Right renal cortex interstitium (tissue), 3 donors: Measurements from ENCODE around the gene PPM1M. TPM values are rescaled to one million over a fixed set of nuclear protein-coding genes. Genes with fewer than 3 reads are reported as not detected.
A peak's percentile ranks its signal among the peaks of the same experiment; 100 is the strongest.

Experiments
- DNase-seq, 3 donors: peaks; one replicate each; pipeline ENCODE4 v3.0.0-alpha.2; 2013; ENCODE audit warnings: low read depth in 3 of 3, low spot score in 2 of 3
- polyA plus RNA-seq, 3 donors: library from polyadenylated mRNA; unstranded; fragments of 120-200 nt; gene quantifications; one replicate each; pipeline ENCODE4 v1.2.1, GENCODE V29; 2013; ENCODE audit not compliant: insufficient read length in 3 of 3

The PPM1M gene, protein sequence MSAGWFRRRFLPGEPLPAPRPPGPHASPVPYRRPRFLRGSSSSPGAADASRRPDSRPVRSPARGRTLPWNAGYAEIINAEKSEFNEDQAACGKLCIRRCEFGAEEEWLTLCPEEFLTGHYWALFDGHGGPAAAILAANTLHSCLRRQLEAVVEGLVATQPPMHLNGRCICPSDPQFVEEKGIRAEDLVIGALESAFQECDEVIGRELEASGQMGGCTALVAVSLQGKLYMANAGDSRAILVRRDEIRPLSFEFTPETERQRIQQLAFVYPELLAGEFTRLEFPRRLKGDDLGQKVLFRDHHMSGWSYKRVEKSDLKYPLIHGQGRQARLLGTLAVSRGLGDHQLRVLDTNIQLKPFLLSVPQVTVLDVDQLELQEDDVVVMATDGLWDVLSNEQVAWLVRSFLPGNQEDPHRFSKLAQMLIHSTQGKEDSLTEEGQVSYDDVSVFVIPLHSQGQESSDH
- polyA plus RNA-seq: 10 to 100 TPM; 18.5 to 20.1 (median 18.7) TPM

GRCh38 chr3:52245322-52246263 lies at the start of gene PPM1M:
PPM1M (plus strand) TSS chr3:52245759; CDS start chr3:52245825, 66 bp downstream.
- no peak for DNase-seq

DNA sequence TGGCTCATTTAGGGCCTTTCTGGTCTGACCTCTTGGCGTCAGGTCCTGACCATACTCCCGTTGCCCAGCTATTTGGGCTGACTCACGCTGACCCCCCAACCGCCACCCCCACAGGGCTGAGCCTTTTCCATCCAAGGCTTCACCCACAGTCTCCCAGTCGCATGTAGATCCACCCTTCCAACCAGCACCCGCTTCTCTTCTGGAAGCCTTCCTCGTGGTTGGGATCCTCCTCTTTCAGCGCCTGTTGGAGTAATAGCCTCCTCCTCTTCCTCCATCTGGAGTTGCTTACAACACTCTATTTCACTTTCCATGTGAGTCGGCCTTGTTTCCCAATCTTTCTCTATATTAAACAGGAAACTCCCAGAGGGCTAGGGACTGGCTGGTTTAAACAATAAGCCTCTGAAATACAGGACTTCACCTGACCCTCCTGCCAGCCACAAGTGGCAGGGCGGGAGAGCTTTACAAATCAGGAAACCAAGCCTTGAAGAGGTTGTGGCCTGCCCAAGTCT lies 49.7 kb upstream of the PPM1M start:
- DNase-seq: no peak

DNA sequence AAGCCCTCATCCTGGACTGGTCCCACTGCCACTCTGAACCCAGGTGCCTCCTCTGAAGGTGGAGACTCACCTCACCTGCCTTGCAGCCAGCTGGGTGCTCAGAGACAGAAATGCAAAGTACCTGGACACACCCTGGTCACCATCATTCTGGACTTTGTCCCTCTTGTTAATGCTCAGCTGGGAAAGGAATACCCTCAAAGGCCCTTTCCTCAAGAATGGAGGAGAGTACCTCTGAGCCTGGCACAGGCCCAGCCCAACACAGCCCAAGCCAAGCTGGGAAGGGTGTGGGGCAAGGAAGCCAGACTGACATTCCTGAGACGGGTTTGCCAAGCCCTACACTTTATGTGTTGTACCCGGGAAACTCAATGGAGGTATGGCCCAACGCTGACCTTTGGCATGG lies 48.6 kb upstream of the PPM1M start:
- DNase-seq: no peak

DNA sequence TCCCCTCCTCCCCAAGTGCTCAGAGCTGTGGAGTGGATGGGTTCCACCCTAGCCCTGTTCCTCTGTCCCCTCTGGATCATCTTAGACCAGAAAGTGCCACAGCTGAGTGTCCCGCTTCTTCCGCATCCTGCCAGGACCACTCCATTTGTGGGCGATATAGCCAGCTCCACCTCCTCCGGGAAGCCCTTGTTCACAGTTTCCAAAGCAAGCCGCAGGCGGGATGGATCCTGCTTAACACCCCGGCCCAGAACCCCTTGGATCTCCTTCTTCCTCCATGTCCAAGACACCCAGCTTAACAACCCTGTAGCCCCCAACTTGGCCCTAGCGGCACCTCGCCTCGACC lies 48.1 kb upstream of the PPM1M start:
- DNase-seq: no peak

GRCh38 chr3:52197842-52198625 lies 47.5 kb upstream of the PPM1M start, which contains the start of gene ALAS1:
ALAS1 (plus strand) TSS chr3:52198160; CDS start chr3:52199242, 1,082 bp downstream.
- peak; percentile 77 to 85 (median 84) for DNase-seq

- no peak for DNase-seq
Measured at GRCh38 chr3:52198643-52199608, 46.6 kb upstream of the PPM1M start.

GRCh38 chr3:52200981-52201679 lies 44.4 kb upstream of the PPM1M start:
- DNase-seq: no peak

- DNase-seq: no peak
Measured at GRCh38 chr3:52202384-52203077, 43.0 kb upstream of the PPM1M start.

DNA sequence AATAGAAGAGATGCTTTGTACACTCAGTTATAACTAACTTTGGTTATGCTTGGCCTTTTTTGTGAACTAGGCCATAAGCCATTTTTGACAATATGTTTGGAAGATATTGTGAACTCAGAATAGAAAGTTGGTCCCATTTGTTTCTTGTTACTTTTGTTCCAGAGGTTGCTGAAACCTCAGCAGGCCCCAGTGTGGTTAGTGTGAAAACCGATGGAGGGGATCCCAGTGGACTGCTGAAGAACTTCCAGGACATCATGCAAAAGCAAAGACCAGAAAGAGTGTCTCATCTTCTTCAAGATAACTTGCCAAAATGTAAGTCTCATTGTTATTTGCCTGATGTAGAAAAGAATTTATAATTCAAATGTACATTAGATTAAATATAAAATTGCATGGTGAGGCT lies 41.9 kb upstream of the PPM1M start:
- DNase-seq: no peak

DNA sequence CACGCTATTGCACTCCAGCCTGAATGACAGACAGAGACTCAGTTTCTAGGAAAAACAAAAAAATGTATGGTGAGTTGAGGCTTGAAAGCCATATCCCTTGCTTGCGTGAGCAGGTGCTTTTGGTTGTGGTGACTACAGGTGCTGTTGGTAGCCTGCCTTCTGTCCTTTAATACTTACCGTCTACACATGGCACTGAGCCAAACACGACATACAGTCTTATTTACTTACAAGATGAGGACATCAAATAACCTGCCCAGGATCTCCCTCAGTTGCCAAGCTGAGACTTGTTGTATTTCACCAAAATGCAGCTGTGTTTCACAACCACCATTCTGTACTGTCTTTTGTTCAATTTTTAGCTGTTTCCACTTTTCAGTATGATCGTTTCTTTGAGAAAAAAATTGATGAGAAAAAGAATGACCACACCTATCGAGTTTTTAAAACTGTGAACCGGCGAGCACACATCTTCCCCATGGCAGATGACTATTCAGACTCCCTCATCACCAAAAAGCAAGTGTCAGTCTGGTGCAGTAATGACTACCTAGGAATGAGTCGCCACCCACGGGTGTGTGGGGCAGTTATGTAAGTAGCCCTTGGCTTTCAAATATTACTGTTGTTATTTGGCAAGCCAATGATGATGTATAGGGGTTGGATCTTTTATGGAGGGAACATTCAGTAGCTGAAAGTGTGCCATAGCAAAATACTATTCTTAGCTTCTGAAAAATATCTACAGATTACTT lies 41.1 kb upstream of the PPM1M start:
- DNase-seq: no peak

- DNase-seq: no peak
Measured at GRCh38 chr3:52205727-52206372, 39.7 kb upstream of the PPM1M start.

GRCh38 chr3:52208556-52208955 lies 37.0 kb upstream of the PPM1M start:
- no peak for DNase-seq

GRCh38 chr3:52210037-52210436 lies 35.5 kb upstream of the PPM1M start:
- DNase-seq: no peak

DNA sequence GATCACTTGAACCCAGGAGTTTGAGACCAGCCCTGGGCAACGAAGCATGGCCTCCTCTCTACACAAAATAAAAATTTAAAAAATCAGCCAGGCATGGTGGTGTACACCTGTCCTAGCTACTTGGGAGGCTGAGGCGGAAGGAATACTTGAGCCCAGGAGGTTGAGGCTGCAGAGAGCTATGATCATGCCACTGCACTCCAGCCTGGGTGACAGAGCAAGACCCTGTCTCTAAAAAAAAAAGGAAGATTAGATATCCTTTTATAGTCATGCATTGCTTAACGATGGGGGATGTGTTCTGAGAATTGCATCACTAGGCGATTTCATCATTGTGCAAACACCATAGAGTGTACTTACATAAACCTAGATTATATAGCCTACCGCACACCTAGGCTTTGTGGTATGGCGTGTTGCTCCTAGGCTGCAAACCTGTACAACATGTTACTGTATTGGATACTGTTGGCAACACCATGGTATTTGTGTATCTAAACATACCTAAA lies 35.0 kb upstream of the PPM1M start:
- DNase-seq: no peak

GRCh38 chr3:52211268-52211891 lies 34.2 kb upstream of the PPM1M start:
- DNase-seq: no peak

GRCh38 chr3:52213005-52213404 lies 32.6 kb upstream of the PPM1M start:
- no peak for DNase-seq
